Right ventricle myocardium inferior (tissue), 1 donor: ENCODE results near the gene OSBPL7. TPM values are rescaled to one million over a fixed set of nuclear protein-coding genes. Genes with fewer than 3 reads are reported as not detected.

ENCODE experiments used
- ATAC-seq: fragments of 200-7000 bp; cut with Tn5 transposase; one replicate; pipeline ENCODE4 v1.9.1; 2020; ENCODE audit warnings: mild to moderate bottlenecking, moderate library complexity
- DNase-seq: peaks from one replicate; pipeline ENCODE4 v3.0.0; 2021; ENCODE audit errors: missing footprints
- intact Hi-C: fragments of 100-400 bp; cut with DNase I; formaldehyde crosslinking; loops from one replicate; pipeline ENCODE4 v1.11.0; 2022
- total RNA-seq: library from RNA; stranded (reverse); fragmentation: NEBNext Ultra II Directional; extraction: Animal tissue kit (Norgen Biotek cat#: 25700); gene quantifications from one replicate; pipeline ENCODE4 v1.2.1, GENCODE V29; 2021
- donor health status: DM: no; HTN: yes; CAD: no; lungs with severe emphysema.

OSBPL7 gene
- total RNA-seq, 1 donor from 2014 or later: 5.4 TPM

- intact Hi-C loops: no loop called here
- DNase-seq (no peak), ATAC-seq (no peak)
These were observed 13.2 kb upstream of the OSBPL7 start for GRCh38 chr17:47834756-47835155.

GRCh38 chr17:47831934-47832327, 10.3 kb upstream of the OSBPL7 start:
- ATAC-seq (peak; percentile 14), DNase-seq (no peak)
- intact Hi-C loops: no loop called here

GRCh38 chr17:47831003-47831933, 9.7 kb upstream of the OSBPL7 start, which contains the start of the genes LRRC46 and MRPL10:
Gene LRRC46, plus strand, starts transcription at chr17:47831670. Its CDS starts 320 bp downstream, at chr17:47831990.
Gene MRPL10, minus strand, starts transcription at chr17:47831541. Its CDS starts 30 bp downstream, at chr17:47831511.
- DNase-seq: peak; percentile 96
- intact Hi-C loops: no loop called here
- peak; percentile 96 for ATAC-seq

- DNase-seq (no peak), ATAC-seq (no peak)
- intact Hi-C loops: no loop called here
These were observed 8.9 kb upstream of the OSBPL7 start for GRCh38 chr17:47830396-47831002.

- no peak for ATAC-seq
- no peak for DNase-seq
- intact Hi-C loops: no loop called here
These were observed 8.3 kb upstream of the OSBPL7 start for GRCh38 chr17:47829870-47830269.

GRCh38 chr17:47823519-47823918, 1.9 kb upstream of the OSBPL7 start:
- intact Hi-C loops: no loop called here
- no peak for DNase-seq
- ATAC-seq: no peak

- intact Hi-C loops: no loop called here
- ATAC-seq (no peak), DNase-seq (no peak)
These were observed 1.2 kb upstream of the OSBPL7 start for GRCh38 chr17:47822785-47823184.

GRCh38 chr17:47821031-47821423, 567 bp downstream of the OSBPL7 start:
- DNase-seq (no peak), ATAC-seq (no peak)
- intact Hi-C loops: no loop called here

GRCh38 chr17:47820033-47820789, 1.4 kb downstream of the OSBPL7 start:
- ATAC-seq (no peak), DNase-seq (no peak)
- intact Hi-C loops: no loop called here

- ATAC-seq (no peak), DNase-seq (no peak)
- intact Hi-C loops: no loop called here
These were observed 2.1 kb downstream of the OSBPL7 start for GRCh38 chr17:47819475-47819874.

- DNase-seq (no peak), ATAC-seq (no peak)
- intact Hi-C loops: no loop called here
These were observed 3.4 kb downstream of the OSBPL7 start for GRCh38 chr17:47818002-47818695.

GRCh38 chr17:47816947-47817346, 4.6 kb downstream of the OSBPL7 start:
- intact Hi-C loops: no loop called here
- DNase-seq (no peak), ATAC-seq (no peak)

GRCh38 chr17:47816111-47816735, 5.4 kb downstream of the OSBPL7 start:
- ATAC-seq (no peak), DNase-seq (no peak)
- intact Hi-C loops: no loop called here

GRCh38 chr17:47815106-47815918, 6.3 kb downstream of the OSBPL7 start:
- DNase-seq: no peak
- no peak for ATAC-seq
- intact Hi-C loops: no loop called here

- intact Hi-C loops: no loop called here
- DNase-seq: no peak
- ATAC-seq: no peak
These were observed 8.0 kb downstream of the OSBPL7 start for GRCh38 chr17:47813512-47814031.

GRCh38 chr17:47813077-47813476, 8.5 kb downstream of the OSBPL7 start:
- intact Hi-C loops: no loop called here
- DNase-seq (no peak), ATAC-seq (no peak)

- DNase-seq (no peak), ATAC-seq (no peak)
- intact Hi-C loops: no loop called here
These were observed 9.3 kb downstream of the OSBPL7 start for GRCh38 chr17:47812146-47812920.
